Endothelial cell (in vitro differentiated cells): ENCODE measurements around the gene NRCAM. TPM values are rescaled to one million over a fixed set of nuclear protein-coding genes. Genes with fewer than 3 reads are reported as not detected.

Experiments used
- DNase-seq: peaks from one replicate; pipeline ENCODE4 v3.0.0; 2021; ENCODE audit warnings: low spot score
- H3K27ac Mint-ChIP-seq: one replicate; pipeline ENCODE4 v1.8.0; 2021; ENCODE audit warnings: mixed read lengths, inconsistent platforms; ENCODE audit not compliant: unreplicated experiment
- H3K27me3 Mint-ChIP-seq: one replicate; pipeline ENCODE4 v1.8.0; 2021; ENCODE audit warnings: mild to moderate bottlenecking, moderate library complexity, mixed read lengths, inconsistent platforms; ENCODE audit not compliant: unreplicated experiment
- H3K36me3 Mint-ChIP-seq: one replicate; pipeline ENCODE4 v1.8.0; 2021; ENCODE audit warnings: mild to moderate bottlenecking, low read depth, mixed read lengths, inconsistent platforms; ENCODE audit not compliant: unreplicated experiment
- H3K4me1 Mint-ChIP-seq: one replicate; pipeline ENCODE4 v1.8.0; 2021; ENCODE audit warnings: mild to moderate bottlenecking, mixed read lengths, inconsistent platforms; ENCODE audit not compliant: unreplicated experiment
- H3K4me3 Mint-ChIP-seq: one replicate; pipeline ENCODE4 v1.8.0; 2021; ENCODE audit warnings: mild to moderate bottlenecking, mixed read lengths, inconsistent platforms; ENCODE audit not compliant: unreplicated experiment
- H3K9me3 Mint-ChIP-seq: one replicate; pipeline ENCODE4 v1.8.0; 2021; ENCODE audit warnings: mixed read lengths, inconsistent platforms; ENCODE audit not compliant: unreplicated experiment
- total RNA-seq: library from RNA; stranded (reverse); fragmentation: NEBNext Ultra II Directional; extraction: Animal tissue kit (Norgen Biotek cat#: 25700); gene quantifications from one replicate; pipeline ENCODE4 v1.2.1, GENCODE V29; 2021; ENCODE audit not compliant: unreplicated experiment
- TF ChIP-seq, protein P1 (sequence below): fragments of 200-600 bp; sonication (generic); IDR thresholded peaks from one replicate; pipeline ENCODE4 v1.5.0; 2021; ENCODE audit warnings: antibody characterized with exemption; ENCODE audit not compliant: unreplicated experiment

NRCAM gene
- total RNA-seq, 1 donor from 2014 or later = 2.2 TPM

DNA sequence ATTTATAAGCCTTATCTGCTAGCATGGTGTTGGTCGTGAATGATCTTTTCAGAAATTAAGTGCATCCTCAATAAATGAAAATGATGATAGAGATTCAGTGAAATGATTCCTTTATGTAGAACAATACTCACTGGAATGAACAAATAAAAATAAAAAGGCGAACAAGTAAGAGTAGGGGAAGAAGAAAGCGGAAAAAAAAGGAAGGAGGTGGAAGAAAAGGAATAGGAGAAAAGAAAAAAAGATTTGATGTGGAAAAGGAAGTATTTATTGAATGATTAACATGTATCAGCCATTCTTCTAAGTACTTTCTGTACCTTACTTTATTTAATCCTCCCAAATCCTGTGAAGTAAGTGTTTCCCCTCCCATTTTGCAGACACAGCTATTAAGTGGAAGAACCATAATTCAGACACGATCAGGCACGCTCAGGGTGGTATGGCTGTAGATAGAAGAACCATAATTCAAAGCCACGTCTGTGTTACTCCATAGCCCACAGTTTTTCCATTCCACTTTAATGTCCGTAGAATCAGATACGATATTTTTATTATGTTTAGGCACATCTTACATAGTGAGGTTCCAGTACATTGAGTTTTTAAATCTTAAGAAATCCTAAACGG lies 169.8 kb downstream of the NRCAM start:
- H3K4me3 Mint-ChIP-seq = no peak overlapping the region
- no peaks in the 10 kb centered on the region for H3K36me3 Mint-ChIP-seq
- H3K4me1 Mint-ChIP-seq = peaks cover 11% of the 10 kb centered on the region
- no peak for DNase-seq
- TF ChIP-seq, protein P1, sequence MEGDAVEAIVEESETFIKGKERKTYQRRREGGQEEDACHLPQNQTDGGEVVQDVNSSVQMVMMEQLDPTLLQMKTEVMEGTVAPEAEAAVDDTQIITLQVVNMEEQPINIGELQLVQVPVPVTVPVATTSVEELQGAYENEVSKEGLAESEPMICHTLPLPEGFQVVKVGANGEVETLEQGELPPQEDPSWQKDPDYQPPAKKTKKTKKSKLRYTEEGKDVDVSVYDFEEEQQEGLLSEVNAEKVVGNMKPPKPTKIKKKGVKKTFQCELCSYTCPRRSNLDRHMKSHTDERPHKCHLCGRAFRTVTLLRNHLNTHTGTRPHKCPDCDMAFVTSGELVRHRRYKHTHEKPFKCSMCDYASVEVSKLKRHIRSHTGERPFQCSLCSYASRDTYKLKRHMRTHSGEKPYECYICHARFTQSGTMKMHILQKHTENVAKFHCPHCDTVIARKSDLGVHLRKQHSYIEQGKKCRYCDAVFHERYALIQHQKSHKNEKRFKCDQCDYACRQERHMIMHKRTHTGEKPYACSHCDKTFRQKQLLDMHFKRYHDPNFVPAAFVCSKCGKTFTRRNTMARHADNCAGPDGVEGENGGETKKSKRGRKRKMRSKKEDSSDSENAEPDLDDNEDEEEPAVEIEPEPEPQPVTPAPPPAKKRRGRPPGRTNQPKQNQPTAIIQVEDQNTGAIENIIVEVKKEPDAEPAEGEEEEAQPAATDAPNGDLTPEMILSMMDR = no peak
- H3K9me3 Mint-ChIP-seq = no peaks in the 10 kb centered on the region
- H3K27me3 Mint-ChIP-seq = no peaks in the 10 kb centered on the region
- H3K27ac Mint-ChIP-seq = no peak overlapping the region

DNA sequence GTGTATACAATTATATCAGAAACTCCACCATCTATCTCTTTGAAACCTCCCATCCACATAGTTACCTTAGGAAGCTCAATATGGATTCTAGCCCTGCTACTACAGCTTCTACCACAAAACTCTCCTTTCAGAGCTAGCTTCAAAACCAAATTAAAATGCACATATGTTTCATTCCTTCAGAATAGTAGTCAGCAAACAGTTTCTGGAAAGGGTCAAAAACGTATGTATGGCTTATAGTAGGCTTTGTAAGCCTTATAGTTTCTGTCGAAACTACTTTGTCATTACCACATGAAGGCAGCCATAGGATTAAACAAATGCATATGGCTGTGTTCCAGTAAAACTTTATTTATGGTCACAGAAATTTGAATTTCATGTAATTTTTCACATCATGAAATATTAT lies 170.5 kb downstream of the NRCAM start:
- Mint-ChIP-seq H3K27ac (no peak overlapping the region), H3K4me3 (no peak overlapping the region), H3K27me3 (no peaks in the 10 kb centered on the region)

DNA sequence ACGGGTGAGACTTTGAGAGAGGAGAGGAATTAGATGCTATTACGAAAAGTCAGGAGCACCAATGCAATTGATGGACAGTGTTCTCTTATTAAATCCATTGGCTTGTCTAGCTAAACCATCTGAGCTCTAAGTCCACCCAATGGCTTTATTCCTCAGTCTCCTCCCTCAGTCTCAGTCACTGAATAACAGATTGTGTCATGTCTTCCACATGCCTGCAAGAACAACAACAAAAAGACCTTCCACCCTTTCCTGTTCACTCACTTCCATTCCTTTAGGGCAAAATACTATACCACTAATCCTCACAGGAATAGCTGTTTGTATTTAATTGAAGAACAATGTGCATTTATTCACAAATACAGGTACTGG lies 171.2 kb downstream of the NRCAM start:
- Mint-ChIP-seq H3K4me1 (peaks cover 11% of the 10 kb centered on the region), H3K27me3 (no peaks in the 10 kb centered on the region), H3K4me3 (no peak overlapping the region), H3K36me3 (no peaks in the 10 kb centered on the region), H3K27ac (no peak overlapping the region), H3K9me3 (no peaks in the 10 kb centered on the region)
- no peak for DNase-seq
- TF ChIP-seq, protein P1 = no peak

More for the DNA sequence above, 170.5 kb downstream of the NRCAM start:
- Mint-ChIP-seq H3K4me1 (peaks cover 11% of the 10 kb centered on the region), H3K36me3 (no peaks in the 10 kb centered on the region), H3K9me3 (no peaks in the 10 kb centered on the region)
- no peak for DNase-seq
- TF ChIP-seq, protein P1 = no peak

DNA sequence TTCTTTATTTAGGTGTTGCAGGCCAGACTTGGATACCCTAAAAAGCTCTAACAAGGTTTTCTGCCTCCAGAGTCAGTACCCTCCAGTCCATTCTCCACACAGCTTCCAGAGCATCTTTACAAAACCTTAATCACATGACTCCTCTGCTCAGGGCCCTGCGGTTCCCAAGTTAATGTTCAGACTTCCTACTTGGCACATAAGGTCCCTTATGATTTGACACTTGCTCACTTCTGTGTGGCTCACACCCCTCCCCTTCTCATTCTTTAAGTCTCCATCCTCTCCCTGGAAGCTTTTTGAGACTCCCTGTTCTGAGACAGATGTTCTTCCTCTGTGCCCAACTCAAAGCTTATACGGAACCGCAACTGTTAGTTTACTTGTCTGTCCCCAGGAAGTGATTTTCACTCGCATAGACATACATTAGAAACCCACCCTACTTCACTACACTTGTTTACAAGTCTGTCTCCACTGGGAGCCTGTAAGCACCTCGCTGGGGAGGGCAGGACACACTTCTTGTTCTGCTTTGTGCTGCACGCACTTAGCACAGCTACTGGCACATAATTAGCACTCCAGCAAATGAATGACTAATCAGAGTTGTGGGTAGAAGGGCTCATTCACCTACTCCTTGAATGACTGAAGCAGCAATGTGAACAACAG lies 171.8 kb downstream of the NRCAM start:
- DNase-seq = no peak
- H3K27me3 Mint-ChIP-seq = no peaks in the 10 kb centered on the region
- H3K9me3 Mint-ChIP-seq = no peaks in the 10 kb centered on the region
- TF ChIP-seq, protein P1 = no peak
- peaks cover 11% of the 10 kb centered on the region for H3K4me1 Mint-ChIP-seq
- H3K36me3 Mint-ChIP-seq = no peaks in the 10 kb centered on the region
- H3K4me3 Mint-ChIP-seq = no peak overlapping the region
- H3K27ac Mint-ChIP-seq = no peak overlapping the region

DNA sequence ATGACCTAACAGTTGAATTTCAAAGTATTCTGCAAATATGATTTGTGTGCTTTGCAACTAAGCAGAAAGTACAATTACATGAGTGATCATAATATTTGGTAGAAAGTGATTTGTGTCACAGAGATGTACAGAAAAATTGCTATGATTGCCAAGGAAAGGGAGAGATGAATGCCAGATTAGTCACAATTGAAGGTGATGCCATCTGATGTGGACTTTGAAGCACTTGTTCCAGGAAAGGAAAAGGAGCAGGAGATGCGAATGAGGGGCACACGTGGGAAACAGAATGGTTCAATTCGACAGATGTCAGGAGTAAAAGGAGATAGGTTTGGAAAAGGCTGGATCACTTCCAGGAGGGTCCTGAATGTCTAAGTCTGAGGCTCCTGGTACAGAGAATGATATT lies 173.0 kb downstream of the NRCAM start:
- peaks cover 11% of the 10 kb centered on the region for H3K4me1 Mint-ChIP-seq
- H3K9me3 Mint-ChIP-seq = no peaks in the 10 kb centered on the region
- no peak for DNase-seq
- no peak overlapping the region for H3K4me3 Mint-ChIP-seq
- no peaks in the 10 kb centered on the region for H3K27me3 Mint-ChIP-seq
- TF ChIP-seq, protein P1 = no peak
- H3K36me3 Mint-ChIP-seq = no peaks in the 10 kb centered on the region
- H3K27ac Mint-ChIP-seq = no peak overlapping the region
